HepG2 (cell line): Measurements from ENCODE around the gene DIO1. TPM values are rescaled to one million over a fixed set of nuclear protein-coding genes. Genes with fewer than 3 reads are reported as not detected.

Source experiments
- SKIL ChIP-seq: sonication (generic); formaldehyde crosslinking; IDR thresholded peaks from 2 replicates; pipeline ENCODE4 v1.8.0; 2022; ENCODE audit warnings: missing genetic modification reagents, mild to moderate bottlenecking, moderate library complexity, borderline replicate concordance
- ZNF407 ChIP-seq: sonication (generic); formaldehyde crosslinking; IDR thresholded peaks from one replicate; pipeline ENCODE4 v1.5.1; 2020; ENCODE audit warnings: mild to moderate bottlenecking, missing genetic modification reagents; ENCODE audit errors: not compliant biosample characterization
- ZNF513 ChIP-seq: sonication (generic); formaldehyde crosslinking; conservative IDR thresholded peaks from 2 replicates; pipeline ENCODE4 v1.5.0; 2020; ENCODE audit warnings: missing genetic modification reagents
- polyA plus RNA-seq, 8 experiments: library from polyadenylated mRNA; depleted of rRNA in 3 of 8; stranded (reverse) in 7 of 8; unstranded in 1 of 8; fragments of >200 nt; fragmentation: Illumina TruSeq in 4 of 8; extraction: Trizol in 4 of 8; gene quantifications; 2 replicates each; pipeline versions ENCODE4 v1.2.1 to v1.2.3, GENCODE V29; 2011 to 2016; ENCODE audit warnings: low read depth in 4 of 8, missing spikeins in 1 of 8, mixed read lengths in 1 of 8; ENCODE audit not compliant: insufficient read depth in 1 of 8
- total RNA-seq, 5 experiments: library from RNA; depleted of rRNA; stranded (reverse); fragments of >200 nt; fragmentation: Illumina TruSeq; extraction: Trizol; gene quantifications; 2 replicates each; pipeline ENCODE4 v1.2.3, GENCODE V29; 2016; ENCODE audit warnings: low read depth in 1 of 5

Gene DIO1
- total and polyA plus RNA-seq, 2 of the 13 experiments (the other 11 are each of a cell fraction or from before 2014, with no cell fraction given): 13.5 to 45.6 TPM

- TF ChIP-seq ZNF407 (CRISPR knock-in tag): no peak
- TF ChIP-seq SKIL: no peak
- TF ChIP-seq ZNF513: no peak
These were observed at the start of gene DIO1 (continued) for GRCh38 chr1:53893999-53894636.
